Testis (tissue), 2 donors: ENCODE measurements around the gene FBN2.

Source experiments
- POLR2A ChIP-seq: fragments of 450-650 bp; IDR thresholded peaks from one replicate; pipeline ENCODE4 v1.6.1; 2017; ENCODE audit warnings: antibody characterized with exemption, mild to moderate bottlenecking, moderate library complexity
- TF ChIP-seq, protein P1 (sequence below), 3 experiments: fragments of 450-650 bp in 2 of 3; fragments of 200-600 bp in 1 of 3; sonication (generic) in 1 of 3; IDR thresholded peaks; one replicate each; pipeline ENCODE4 v1.5.1; 2016 to 2019; ENCODE audit warnings: antibody characterized with exemption in 3 of 3, mild to moderate bottlenecking in 2 of 3, moderate library complexity in 1 of 3

- TF ChIP-seq, protein P1, sequence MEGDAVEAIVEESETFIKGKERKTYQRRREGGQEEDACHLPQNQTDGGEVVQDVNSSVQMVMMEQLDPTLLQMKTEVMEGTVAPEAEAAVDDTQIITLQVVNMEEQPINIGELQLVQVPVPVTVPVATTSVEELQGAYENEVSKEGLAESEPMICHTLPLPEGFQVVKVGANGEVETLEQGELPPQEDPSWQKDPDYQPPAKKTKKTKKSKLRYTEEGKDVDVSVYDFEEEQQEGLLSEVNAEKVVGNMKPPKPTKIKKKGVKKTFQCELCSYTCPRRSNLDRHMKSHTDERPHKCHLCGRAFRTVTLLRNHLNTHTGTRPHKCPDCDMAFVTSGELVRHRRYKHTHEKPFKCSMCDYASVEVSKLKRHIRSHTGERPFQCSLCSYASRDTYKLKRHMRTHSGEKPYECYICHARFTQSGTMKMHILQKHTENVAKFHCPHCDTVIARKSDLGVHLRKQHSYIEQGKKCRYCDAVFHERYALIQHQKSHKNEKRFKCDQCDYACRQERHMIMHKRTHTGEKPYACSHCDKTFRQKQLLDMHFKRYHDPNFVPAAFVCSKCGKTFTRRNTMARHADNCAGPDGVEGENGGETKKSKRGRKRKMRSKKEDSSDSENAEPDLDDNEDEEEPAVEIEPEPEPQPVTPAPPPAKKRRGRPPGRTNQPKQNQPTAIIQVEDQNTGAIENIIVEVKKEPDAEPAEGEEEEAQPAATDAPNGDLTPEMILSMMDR (IDR thresholded peaks at IDR 0.05), result no peak
- no peak for TF ChIP-seq POLR2A
Observed at GRCh38 chr5:128534726-128535125, 3.3 kb downstream of the FBN2 start.
